Keratinocyte (primary cell): ENCODE results near the gene SMCO4.

ENCODE experiments used
- EZH2 ChIP-seq: IDR thresholded peaks from one replicate; pipeline ENCODE4 v1.6.1; 2012; ENCODE audit warnings: inconsistent platforms, mild to moderate bottlenecking, low read length, moderate library complexity
- TF ChIP-seq, protein P1 (sequence below), 3 experiments: IDR thresholded peaks in 1 of 3; conservative IDR thresholded peaks in 1 of 3; optimal IDR thresholded peaks in 1 of 3; 2 replicates in 2 of 3; 3 replicates in 1 of 3; pipeline versions ENCODE3 to v1.5.1; 2011; ENCODE audit warnings: low read length in 3 of 3, mild to moderate bottlenecking in 3 of 3, moderate library complexity in 2 of 3, control low read depth in 1 of 3, inconsistent platforms in 1 of 3; ENCODE audit not compliant: insufficient read depth in 2 of 3; ENCODE audit errors: extremely low read depth in 1 of 3

- TF ChIP-seq, protein P1, sequence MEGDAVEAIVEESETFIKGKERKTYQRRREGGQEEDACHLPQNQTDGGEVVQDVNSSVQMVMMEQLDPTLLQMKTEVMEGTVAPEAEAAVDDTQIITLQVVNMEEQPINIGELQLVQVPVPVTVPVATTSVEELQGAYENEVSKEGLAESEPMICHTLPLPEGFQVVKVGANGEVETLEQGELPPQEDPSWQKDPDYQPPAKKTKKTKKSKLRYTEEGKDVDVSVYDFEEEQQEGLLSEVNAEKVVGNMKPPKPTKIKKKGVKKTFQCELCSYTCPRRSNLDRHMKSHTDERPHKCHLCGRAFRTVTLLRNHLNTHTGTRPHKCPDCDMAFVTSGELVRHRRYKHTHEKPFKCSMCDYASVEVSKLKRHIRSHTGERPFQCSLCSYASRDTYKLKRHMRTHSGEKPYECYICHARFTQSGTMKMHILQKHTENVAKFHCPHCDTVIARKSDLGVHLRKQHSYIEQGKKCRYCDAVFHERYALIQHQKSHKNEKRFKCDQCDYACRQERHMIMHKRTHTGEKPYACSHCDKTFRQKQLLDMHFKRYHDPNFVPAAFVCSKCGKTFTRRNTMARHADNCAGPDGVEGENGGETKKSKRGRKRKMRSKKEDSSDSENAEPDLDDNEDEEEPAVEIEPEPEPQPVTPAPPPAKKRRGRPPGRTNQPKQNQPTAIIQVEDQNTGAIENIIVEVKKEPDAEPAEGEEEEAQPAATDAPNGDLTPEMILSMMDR (optimal IDR thresholded peaks at IDR 0.05 in 1 of 3, IDR thresholded peaks at IDR 0.05 in 1 of 3, conservative IDR thresholded peaks at IDR 0.05 in 1 of 3; ENCODE audit: extremely low read depth in 1 of 3, insufficient read depth in 2 of 3, low read length in 3 of 3), result no peak
- no peak for TF ChIP-seq EZH2
These were observed 37.5 kb downstream of the SMCO4 start for GRCh38 chr11:93505703-93506102.
